GM23338 (cell line): ENCODE results near the gene WDR41.

Source experiments
- CREB1 ChIP-seq: fragments of 250-450 bp; sonication (Bioruptor Pico); IDR thresholded peaks from 2 replicates; pipeline ENCODE4 v1.5.0; 2020; ENCODE audit warnings: low read depth, mild to moderate bottlenecking, moderate library complexity
- CTCF ChIP-seq, 2 experiments: fragments of 200-600 bp in 1 of 2; sonication (generic) in 1 of 2; conservative IDR thresholded peaks; 2 replicates each; pipeline versions ENCODE4 v1.5.1 to v1.6.1; 2016 to 2017; ENCODE audit warnings: antibody characterized with exemption in 2 of 2, low read depth in 2 of 2, mild to moderate bottlenecking in 2 of 2, moderate library complexity in 1 of 2
- ETS1 ChIP-seq: IDR thresholded peaks from 2 replicates; pipeline ENCODE4 v1.6.1; 2016; ENCODE audit warnings: antibody characterized with exemption
- EZH2 ChIP-seq: fragments of 200-600 bp; sonication (generic); IDR thresholded peaks from one replicate; pipeline ENCODE4 v1.8.0; 2017; ENCODE audit warnings: antibody characterized with exemption, mild to moderate bottlenecking, low read depth; ENCODE audit not compliant: unreplicated experiment
- EZH2phosphoT487 ChIP-seq: fragments of 200-600 bp; sonication (generic); IDR thresholded peaks from one replicate; pipeline ENCODE4 v1.8.1; 2018; ENCODE audit warnings: antibody characterized with exemption; ENCODE audit not compliant: unreplicated experiment
- JUNB ChIP-seq: IDR thresholded peaks from one replicate; pipeline ENCODE4 v1.6.1; 2016; ENCODE audit warnings: antibody characterized with exemption; ENCODE audit not compliant: unreplicated experiment
- POLR2AphosphoS5 ChIP-seq: IDR thresholded peaks from 2 replicates; pipeline ENCODE4 v1.6.1; 2016; ENCODE audit warnings: antibody characterized with exemption, low read depth
- REST ChIP-seq: IDR thresholded peaks from one replicate; pipeline ENCODE4 v1.6.1; 2018; ENCODE audit warnings: antibody characterized with exemption; ENCODE audit not compliant: unreplicated experiment
- ZNF114 ChIP-seq: fragments of 250-450 bp; sonication (Bioruptor Pico); IDR thresholded peaks from 2 replicates; pipeline ENCODE4 v1.5.0; 2020; ENCODE audit warnings: mild to moderate bottlenecking, moderate library complexity

- TF ChIP-seq CTCF (conservative IDR thresholded peaks at IDR 0.05; ENCODE audit: low read depth in 2 of 2) (no peak), CREB1 (no peak), EZH2 (no peak), REST (no peak), EZH2phosphoT487 (no peak), ETS1 (no peak), JUNB (no peak), POLR2AphosphoS5 (no peak), ZNF114 (CRISPR knock-in tag) (no peak)
These were observed 7.9 kb upstream of the WDR41 start for GRCh38 chr5:77499973-77500372.
